Body of pancreas (tissue), 4 donors: ENCODE measurements around the gene METTL6.

ENCODE experiments used
- CTCF ChIP-seq, 7 experiments: fragments of 450-650 bp in 4 of 7; fragments of 200-600 bp in 3 of 7; sonication (generic) in 3 of 7; IDR thresholded peaks; one replicate each; pipeline ENCODE4 v1.5.1; 2016 to 2019; ENCODE audit warnings: antibody characterized with exemption in 7 of 7
- POLR2A ChIP-seq, 3 donors: fragments of 450-650 bp; IDR thresholded peaks; one replicate each; pipeline ENCODE4 v1.6.1; 2016; ENCODE audit warnings: antibody characterized with exemption in 3 of 3, mild to moderate bottlenecking in 2 of 3

GRCh38 chr3:15431256-15431837 is 4.0 kb upstream of the METTL6 start:
- no peak for TF ChIP-seq POLR2A (IDR thresholded peaks at IDR 0.05)
- TF ChIP-seq CTCF (IDR thresholded peaks at IDR 0.05): no peak
